Activated T-cell treated with anti-CD3 and anti-CD28 coated beads, Interleukin-2, amount 50 U/mL, for 72 hours (primary cell): ENCODE data around the gene CACNB1. TPM values are rescaled to one million over a fixed set of nuclear protein-coding genes. Genes with fewer than 3 reads are reported as not detected.
A peak's percentile ranks its signal among the peaks of the same experiment; 100 is the strongest.

Experiments
- ATAC-seq, 2 donors: fragments of 150-1000 bp; cut with Tn5 transposase; replicated peaks in 1 of 2; 2 replicates each; pipeline ENCODE4 v1.10.0; 2021; ENCODE audit warnings: moderate library complexity in 2 of 2, mild to moderate bottlenecking in 1 of 2
- DNase-seq, 2 donors: peaks; one replicate each; pipeline ENCODE4 v3.0.0; 2021 to 2022; ENCODE audit warnings: mixed read lengths in 1 of 2
- H3K27ac Mint-ChIP-seq: one replicate; pipeline ENCODE4 v1.8.0; 2022; ENCODE audit warnings: mild to moderate bottlenecking, moderate library complexity, mixed read lengths
- H3K27me3 Mint-ChIP-seq: one replicate; pipeline ENCODE4 v1.8.0; 2022; ENCODE audit warnings: low read depth, mixed read lengths
- H3K36me3 Mint-ChIP-seq, 2 donors: one replicate each; pipeline ENCODE4 v1.8.0; 2022; ENCODE audit warnings: mixed read lengths in 2 of 2, mild to moderate bottlenecking in 1 of 2; ENCODE audit not compliant: insufficient read depth in 2 of 2
- H3K4me1 Mint-ChIP-seq: one replicate; pipeline ENCODE4 v1.8.0; 2022; ENCODE audit warnings: low read depth, mixed read lengths
- H3K4me3 Mint-ChIP-seq, 2 donors: one replicate each; pipeline ENCODE4 v1.8.0; 2022; ENCODE audit warnings: mild to moderate bottlenecking in 2 of 2, mixed read lengths in 2 of 2, moderate library complexity in 2 of 2
- H3K9me3 Mint-ChIP-seq, 2 donors: one replicate each; pipeline ENCODE4 v1.8.0; 2022; ENCODE audit warnings: mixed read lengths in 2 of 2
- total RNA-seq, 2 donors: library from RNA; stranded (reverse); gene quantifications; one replicate each; pipeline ENCODE4 v1.2.3, GENCODE V29; 2022

The CACNB1 gene
- total RNA-seq, 2 donors from 2014 or later, result 10.5 to 15.3 TPM

DNA sequence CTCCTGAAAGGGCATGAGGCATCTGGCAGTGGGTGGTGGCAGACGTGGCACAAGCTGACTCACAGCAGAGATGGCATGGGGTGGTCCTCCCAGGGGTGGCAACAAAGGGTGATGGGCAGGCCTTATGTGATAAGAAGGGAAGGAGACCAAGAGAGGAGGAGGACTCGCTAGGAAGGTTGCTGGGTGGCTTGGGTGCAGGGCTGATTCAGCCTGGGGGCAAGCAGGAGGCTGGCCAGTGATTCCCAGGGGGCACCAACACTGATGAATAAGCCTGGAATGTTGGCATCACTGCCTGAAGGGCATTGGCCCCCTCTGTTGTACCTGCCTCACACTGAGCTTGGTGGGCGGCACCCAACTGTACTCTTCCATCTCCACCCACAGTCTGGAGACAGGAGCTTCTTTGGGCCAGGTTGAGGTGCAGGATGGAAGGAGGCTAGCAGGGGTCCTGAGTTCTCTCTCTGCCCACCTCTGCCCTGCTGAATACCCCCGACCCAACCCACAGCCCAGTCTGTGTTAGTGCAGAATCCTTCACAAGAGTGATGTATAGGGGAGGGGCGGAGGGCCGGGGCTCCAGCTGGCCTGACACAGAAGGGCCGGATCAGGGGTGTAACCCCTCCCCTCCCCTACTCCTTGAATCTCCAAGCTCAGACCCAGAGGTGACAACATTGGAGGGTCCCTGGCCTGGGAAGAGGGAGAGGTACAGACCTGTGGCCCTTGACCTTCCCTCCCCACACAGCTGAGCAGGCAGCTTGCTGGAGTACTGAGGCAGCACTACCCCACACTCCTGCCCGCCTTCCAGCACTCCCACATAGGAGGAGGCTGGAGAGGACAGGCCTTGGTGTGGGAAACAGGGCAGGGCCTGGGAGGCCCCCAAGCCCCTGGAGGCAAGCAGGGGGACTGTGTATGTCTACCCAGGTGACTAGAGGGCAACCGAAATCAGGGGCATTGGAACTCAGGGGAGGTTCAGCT, 25.7 kb upstream of the CACNB1 start:
- no peak overlapping the region for H3K4me3 Mint-ChIP-seq
- H3K36me3 Mint-ChIP-seq, result no peaks in the 10 kb centered on the region
- no peak overlapping the region for H3K27ac Mint-ChIP-seq
- H3K4me1 Mint-ChIP-seq, result peaks cover 6% of the 10 kb centered on the region
- H3K27me3 Mint-ChIP-seq, result peaks cover 51% of the 10 kb centered on the region
- DNase-seq (no peak), ATAC-seq (no peak)
- no peaks in the 10 kb centered on the region for H3K9me3 Mint-ChIP-seq

DNA sequence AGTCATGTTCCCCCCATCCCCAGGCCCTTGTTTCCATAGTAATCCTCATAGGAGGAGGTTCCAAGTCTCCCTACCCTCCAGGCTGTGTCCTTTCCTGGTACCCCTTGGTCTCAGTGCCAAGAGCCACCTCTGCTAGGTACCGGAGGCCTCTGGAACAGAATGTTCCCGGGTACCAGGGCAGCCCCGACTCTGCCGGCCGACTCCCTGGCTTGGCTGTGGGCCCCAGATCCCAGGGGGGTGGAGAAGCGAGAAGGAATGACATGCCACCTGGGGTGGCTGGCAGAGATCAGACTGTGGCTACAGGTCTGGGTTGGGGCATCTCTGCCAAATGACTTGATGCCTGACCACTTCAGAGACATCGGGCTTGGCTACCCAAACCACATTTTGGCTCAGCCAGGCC, 24.7 kb upstream of the CACNB1 start:
- Mint-ChIP-seq H3K27ac (no peak overlapping the region), H3K9me3 (no peaks in the 10 kb centered on the region), H3K27me3 (peaks cover 44% of the 10 kb centered on the region), H3K36me3 (no peaks in the 10 kb centered on the region), H3K4me1 (peaks cover 6% of the 10 kb centered on the region), H3K4me3 (no peak overlapping the region)
- no peak for DNase-seq
- no peak for ATAC-seq

GRCh38 chr17:39221572-39221971, 24.1 kb upstream of the CACNB1 start:
- DNase-seq (no peak), ATAC-seq (no peak)
- Mint-ChIP-seq H3K27ac (no peak overlapping the region), H3K36me3 (no peaks in the 10 kb centered on the region), H3K27me3 (peaks cover 44% of the 10 kb centered on the region), H3K9me3 (no peaks in the 10 kb centered on the region), H3K4me3 (no peak overlapping the region), H3K4me1 (peaks cover 6% of the 10 kb centered on the region)

GRCh38 chr17:39219647-39220154, 22.2 kb upstream of the CACNB1 start:
- no peak for DNase-seq
- Mint-ChIP-seq H3K4me1 (no peaks in the 10 kb centered on the region), H3K36me3 (no peaks in the 10 kb centered on the region), H3K27me3 (peaks cover 47% of the 10 kb centered on the region), H3K4me3 (no peak overlapping the region), H3K27ac (no peak overlapping the region), H3K9me3 (no peaks in the 10 kb centered on the region)
- ATAC-seq, result no peak

DNA sequence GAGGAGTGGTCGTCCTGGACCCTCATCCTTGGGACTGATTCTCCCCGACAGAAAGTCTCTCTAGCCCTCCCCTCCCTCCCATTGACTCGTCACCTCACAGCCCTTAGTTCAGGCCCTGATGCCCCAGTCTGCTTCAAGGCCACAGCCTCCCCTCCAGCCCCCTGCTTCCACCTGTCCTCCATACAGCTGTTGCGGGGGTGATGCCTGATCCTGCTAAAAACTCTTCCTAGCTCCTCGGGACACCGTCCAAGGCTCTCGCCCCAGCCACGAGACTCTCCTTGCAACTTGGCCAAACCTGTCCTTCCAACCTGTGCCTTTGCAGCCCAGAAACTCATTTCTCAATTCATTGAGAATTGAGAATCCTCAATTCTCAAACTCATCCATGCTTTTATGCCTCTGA, 21.4 kb upstream of the CACNB1 start:
- H3K27me3 Mint-ChIP-seq, result peaks cover 39% of the 10 kb centered on the region
- DNase-seq (no peak), ATAC-seq (no peak)
- H3K4me3 Mint-ChIP-seq, result no peak overlapping the region
- no peak overlapping the region for H3K27ac Mint-ChIP-seq
- H3K9me3 Mint-ChIP-seq, result no peaks in the 10 kb centered on the region
- no peaks in the 10 kb centered on the region for H3K36me3 Mint-ChIP-seq
- H3K4me1 Mint-ChIP-seq, result no peaks in the 10 kb centered on the region

- Mint-ChIP-seq H3K9me3 (no peaks in the 10 kb centered on the region), H3K27me3 (peaks cover 34% of the 10 kb centered on the region), H3K4me3 (peak overlapping the region; percentile 56 to 71), H3K4me1 (no peaks in the 10 kb centered on the region), H3K27ac (no peak overlapping the region), H3K36me3 (no peaks in the 10 kb centered on the region)
- DNase-seq (no peak), ATAC-seq (no peak)
Observed at GRCh38 chr17:39217734-39218369, 20.4 kb upstream of the CACNB1 start.

DNA sequence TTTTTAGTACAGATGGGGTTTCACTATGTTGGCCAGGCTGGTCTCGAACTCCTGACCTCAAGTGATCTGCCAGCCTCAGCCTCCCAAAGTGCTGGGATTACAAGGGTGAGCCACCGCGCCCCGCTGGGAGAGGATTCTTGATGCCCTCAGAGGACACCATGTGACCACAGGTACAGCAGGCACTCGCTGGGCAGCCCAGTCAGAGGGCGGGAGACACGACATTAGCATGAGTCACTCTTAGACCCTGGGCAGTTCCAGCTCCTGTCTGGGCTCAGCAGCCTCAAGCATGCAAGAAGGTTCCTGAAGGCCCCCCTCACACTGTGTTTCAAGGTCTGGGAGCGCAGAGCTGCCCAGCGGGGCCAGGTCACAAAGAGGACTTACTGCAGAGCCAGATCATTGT, 16.4 kb upstream of the CACNB1 start:
- no peak overlapping the region for H3K27ac Mint-ChIP-seq
- no peak for DNase-seq
- H3K27me3 Mint-ChIP-seq, result peaks cover 24% of the 10 kb centered on the region
- H3K4me3 Mint-ChIP-seq, result no peak overlapping the region
- H3K4me1 Mint-ChIP-seq, result peaks cover 16% of the 10 kb centered on the region
- no peaks in the 10 kb centered on the region for H3K36me3 Mint-ChIP-seq
- H3K9me3 Mint-ChIP-seq, result no peaks in the 10 kb centered on the region
- ATAC-seq, result no peak

- Mint-ChIP-seq H3K4me3 (no peak overlapping the region), H3K27me3 (peaks cover 23% of the 10 kb centered on the region), H3K4me1 (peaks cover 25% of the 10 kb centered on the region), H3K9me3 (no peaks in the 10 kb centered on the region), H3K36me3 (no peaks in the 10 kb centered on the region), H3K27ac (no peak overlapping the region)
- ATAC-seq (no peak), DNase-seq (no peak)
Observed at GRCh38 chr17:39212841-39213480, 15.5 kb upstream of the CACNB1 start.

DNA sequence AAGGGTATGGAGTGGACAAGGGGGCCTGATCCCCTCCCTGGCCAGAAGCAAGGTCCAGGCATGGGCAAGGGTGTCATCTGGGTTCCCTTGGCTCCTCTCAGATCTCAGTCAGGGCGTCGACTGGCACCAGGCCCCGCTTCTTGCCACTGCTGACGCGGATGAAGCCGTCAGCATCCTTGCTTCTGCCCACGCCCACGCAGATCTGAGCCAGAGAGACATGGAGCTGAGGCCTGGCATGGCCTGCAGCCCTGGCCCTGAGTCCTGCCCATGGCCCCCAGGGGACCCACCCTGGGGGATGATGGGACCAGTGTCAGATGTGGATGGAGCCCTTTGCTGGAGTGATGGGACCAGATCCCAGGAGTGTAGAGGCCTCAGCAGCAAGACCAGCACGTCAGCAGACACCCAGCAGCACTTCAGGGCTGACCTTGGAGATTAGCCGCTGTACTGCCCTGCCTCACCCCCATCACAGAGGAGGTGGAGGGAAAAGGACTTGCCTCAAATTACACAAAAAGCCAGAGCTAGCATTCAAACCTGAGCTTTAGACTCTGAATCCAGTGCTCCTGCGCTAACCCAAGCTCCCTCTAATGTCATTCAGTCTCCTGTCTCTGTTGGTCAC, 14.8 kb upstream of the CACNB1 start:
- ATAC-seq (no peak), DNase-seq (no peak)
- Mint-ChIP-seq H3K4me1 (peaks cover 29% of the 10 kb centered on the region), H3K27ac (no peak overlapping the region), H3K4me3 (no peak overlapping the region), H3K9me3 (no peaks in the 10 kb centered on the region), H3K36me3 (no peaks in the 10 kb centered on the region), H3K27me3 (peaks cover 22% of the 10 kb centered on the region)

- H3K4me1 Mint-ChIP-seq, result peaks cover 34% of the 10 kb centered on the region
- no peak overlapping the region for H3K27ac Mint-ChIP-seq
- H3K36me3 Mint-ChIP-seq, result peaks cover 0 to under 1% of the 10 kb centered on the region in 2 donors
- H3K27me3 Mint-ChIP-seq, result peaks cover under 1% of the 10 kb centered on the region
- no peaks in the 10 kb centered on the region for H3K9me3 Mint-ChIP-seq
- no peak for ATAC-seq
- peak overlapping the region; percentile 60 to 67 for H3K4me3 Mint-ChIP-seq
- DNase-seq, result no peak
Observed at GRCh38 chr17:39210093-39210434, 12.6 kb upstream of the CACNB1 start.

GRCh38 chr17:39209317-39210092, 12.0 kb upstream of the CACNB1 start:
- peaks cover 34% of the 10 kb centered on the region for H3K4me1 Mint-ChIP-seq
- no peak overlapping the region for H3K27ac Mint-ChIP-seq
- peak overlapping the region; percentile 60 to 67 for H3K4me3 Mint-ChIP-seq
- H3K36me3 Mint-ChIP-seq, result peaks cover 3 to 5% of the 10 kb centered on the region in 2 donors
- no peaks in the 10 kb centered on the region for H3K27me3 Mint-ChIP-seq
- peak; percentile 79 to 85 for DNase-seq
- H3K9me3 Mint-ChIP-seq, result no peaks in the 10 kb centered on the region
- peak; percentile 77 to 84 for ATAC-seq

- H3K27me3 Mint-ChIP-seq, result no peaks in the 10 kb centered on the region
Observed at GRCh38 chr17:39208893-39209292, 11.4 kb upstream of the CACNB1 start.

More at GRCh38 chr17:39208893-39209292, 11.4 kb upstream of the CACNB1 start:
- H3K9me3 Mint-ChIP-seq, result no peaks in the 10 kb centered on the region
- ATAC-seq (no peak), DNase-seq (no peak)
- peaks cover 5 to 8% of the 10 kb centered on the region in 2 donors for H3K36me3 Mint-ChIP-seq
- peak overlapping the region; percentile 44 for H3K27ac Mint-ChIP-seq
- H3K4me1 Mint-ChIP-seq, result peaks cover 40% of the 10 kb centered on the region
- peak overlapping the region; percentile 45 to 60 for H3K4me3 Mint-ChIP-seq
